Stomach (tissue), 9 donors: ENCODE data around the gene LRRC7. TPM values are rescaled to one million over a fixed set of nuclear protein-coding genes. Genes with fewer than 3 reads are reported as not detected.

Source experiments
- DNase-seq, 2 donors: peaks; one replicate each; pipeline versions ENCODE4 v3.0.0 to v3.0.0-alpha.2; 2013 to 2019
- H3K27ac ChIP-seq, 5 donors: fragments of 200-600 bp in 4 of 5; sonication (generic) in 4 of 5; one replicate each; pipeline ENCODE4 v1.5.1; 2013 to 2019; ENCODE audit warnings: mild to moderate bottlenecking in 1 of 5, moderate library complexity in 1 of 5
- H3K27me3 ChIP-seq, 3 donors: fragments of 200-600 bp; sonication (generic); one replicate each; pipeline ENCODE4 v1.5.1; 2017 to 2019; ENCODE audit warnings: mixed run types in 1 of 3
- H3K36me3 ChIP-seq, 4 donors: fragments of 200-600 bp; sonication (generic); 1 replicate in 3 of 4; 2 replicates in 1 of 4; pipeline ENCODE4 v1.5.1; 2016 to 2019
- H3K4me1 ChIP-seq, 4 donors: fragments of 200-600 bp; sonication (generic); one replicate each; pipeline ENCODE4 v1.5.1; 2016 to 2019
- H3K4me3 ChIP-seq, 4 donors: fragments of 200-600 bp; sonication (generic) in 3 of 4; one replicate each; pipeline ENCODE4 v1.5.1; 2016 to 2019; ENCODE audit warnings: mild to moderate bottlenecking in 1 of 4
- H3K9me3 ChIP-seq, 4 donors: fragments of 200-600 bp; sonication (generic); one replicate each; pipeline ENCODE4 v1.5.1; 2016 to 2019
- EP300 ChIP-seq: sonication (generic); formaldehyde crosslinking; IDR thresholded peaks from one replicate; pipeline ENCODE4 v1.6.1; 2017; ENCODE audit warnings: antibody characterized with exemption
- POLR2A ChIP-seq, 4 donors: fragments of 450-650 bp; IDR thresholded peaks; one replicate each; pipeline ENCODE4 v1.6.1; 2016; ENCODE audit warnings: antibody characterized with exemption in 4 of 4, control low read depth in 2 of 4, mild to moderate bottlenecking in 1 of 4, moderate library complexity in 1 of 4
- POLR2AphosphoS5 ChIP-seq, 3 donors: sonication (generic); formaldehyde crosslinking; IDR thresholded peaks; one replicate each; pipeline ENCODE4 v1.6.1; 2016; ENCODE audit warnings: antibody characterized with exemption in 3 of 3
- WGBS, 5 donors: extraction: QIAGEN DNeasy Blood & Tissue Kit in 3 of 5; methylation state at CpG; one replicate each; pipeline versions ENCODE4 v1.1.5 to v1.1.7; 2013 to 2018; 5-methylcytosine and 5-hydroxymethylcytosine counted together
- intact Hi-C: fragments of 100-400 bp; cut with DNase I; formaldehyde crosslinking; loops from one replicate; pipeline ENCODE4 v1.15.1; 2023; ENCODE audit warnings: low total_unique reads
- polyA plus RNA-seq, 3 donors: library from polyadenylated mRNA; stranded (reverse); fragments of 200-250 nt; gene quantifications; one replicate each; pipeline ENCODE4 v1.2.3, GENCODE V29; 2013
- total RNA-seq, 5 donors: library from RNA; depleted of rRNA; stranded (reverse); fragments of >200 nt; gene quantifications; one replicate each; pipeline versions ENCODE4 v1.1.0 to v1.2.3, GENCODE V29; 2014 to 2016
- TF ChIP-seq, protein P1 (sequence below), 7 experiments: fragments of 450-650 bp in 4 of 7; fragments of 200-600 bp in 3 of 7; sonication (generic) in 3 of 7; IDR thresholded peaks; one replicate each; pipeline ENCODE4 v1.5.1; 2016 to 2019; ENCODE audit warnings: antibody characterized with exemption in 7 of 7, control low read depth in 2 of 7, mild to moderate bottlenecking in 1 of 7
- donor health status: healthy with polysubstance abuse.
- donor health status: Bipolar disorder and iron deficiency.
- donor health status: healthy.

The LRRC7 gene
- total and polyA plus RNA-seq, 8 donors: 0.06 to 22.4 (median 0.31) TPM; not detected in 1

DNA sequence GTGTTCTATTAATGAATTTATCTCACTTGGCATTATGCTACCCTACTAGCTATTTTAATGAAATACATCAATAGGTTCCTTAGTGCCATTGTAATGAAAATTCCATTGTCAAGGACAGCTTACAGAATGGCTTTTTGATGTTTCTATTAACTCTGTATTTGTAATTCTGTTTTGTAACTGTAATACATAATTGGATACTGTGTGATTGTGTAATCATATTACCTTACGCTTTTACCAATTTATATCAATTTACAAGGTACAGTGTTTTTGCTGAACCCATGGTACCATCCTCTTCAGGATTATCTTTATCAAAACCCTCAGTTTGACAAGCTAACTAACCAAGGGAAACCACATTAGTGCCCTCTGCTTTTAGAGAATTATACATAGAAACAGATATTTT lies 277.9 kb downstream of the LRRC7 start:
- no peak for DNase-seq
- Histone ChIP-seq H3K27ac (no peak overlapping the region), H3K27me3 (no peaks in the 10 kb centered on the region), H3K9me3 (no peaks in the 10 kb centered on the region), H3K4me3 (no peak overlapping the region), H3K36me3 (no peaks in the 10 kb centered on the region), H3K4me1 (no peaks in the 10 kb centered on the region)
- WGBS, 5 donors: 91 to 100% (median 97%) methylated on average over 1 of the region's 1 CpG
- TF ChIP-seq POLR2AphosphoS5 (IDR thresholded peaks at IDR 0.05) (no peak), EP300 (no peak)
- TF ChIP-seq, protein P1, sequence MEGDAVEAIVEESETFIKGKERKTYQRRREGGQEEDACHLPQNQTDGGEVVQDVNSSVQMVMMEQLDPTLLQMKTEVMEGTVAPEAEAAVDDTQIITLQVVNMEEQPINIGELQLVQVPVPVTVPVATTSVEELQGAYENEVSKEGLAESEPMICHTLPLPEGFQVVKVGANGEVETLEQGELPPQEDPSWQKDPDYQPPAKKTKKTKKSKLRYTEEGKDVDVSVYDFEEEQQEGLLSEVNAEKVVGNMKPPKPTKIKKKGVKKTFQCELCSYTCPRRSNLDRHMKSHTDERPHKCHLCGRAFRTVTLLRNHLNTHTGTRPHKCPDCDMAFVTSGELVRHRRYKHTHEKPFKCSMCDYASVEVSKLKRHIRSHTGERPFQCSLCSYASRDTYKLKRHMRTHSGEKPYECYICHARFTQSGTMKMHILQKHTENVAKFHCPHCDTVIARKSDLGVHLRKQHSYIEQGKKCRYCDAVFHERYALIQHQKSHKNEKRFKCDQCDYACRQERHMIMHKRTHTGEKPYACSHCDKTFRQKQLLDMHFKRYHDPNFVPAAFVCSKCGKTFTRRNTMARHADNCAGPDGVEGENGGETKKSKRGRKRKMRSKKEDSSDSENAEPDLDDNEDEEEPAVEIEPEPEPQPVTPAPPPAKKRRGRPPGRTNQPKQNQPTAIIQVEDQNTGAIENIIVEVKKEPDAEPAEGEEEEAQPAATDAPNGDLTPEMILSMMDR (IDR thresholded peaks at IDR 0.05): no peak
- intact Hi-C loops: no loop called here

DNA sequence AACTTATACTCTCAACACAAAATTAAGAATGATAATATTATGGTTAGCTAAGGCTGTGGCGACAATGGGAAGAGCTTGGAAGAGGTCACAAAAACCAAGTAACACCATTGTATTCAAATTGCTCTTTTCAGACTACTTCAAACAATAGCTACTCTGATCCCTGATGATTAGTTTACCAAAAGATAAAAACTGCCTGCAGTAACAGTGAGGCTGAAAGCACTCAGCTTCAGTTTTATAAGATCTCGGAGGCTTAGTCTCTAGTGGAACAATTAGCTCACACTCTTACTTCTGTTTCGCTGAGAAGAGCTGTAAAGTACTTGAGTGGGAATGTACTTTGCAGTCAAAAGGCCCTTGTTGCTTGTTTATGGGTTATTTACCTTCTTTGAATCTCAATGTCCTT lies 278.5 kb downstream of the LRRC7 start:
- Histone ChIP-seq H3K27ac (no peak overlapping the region), H3K4me3 (no peak overlapping the region), H3K4me1 (no peaks in the 10 kb centered on the region), H3K27me3 (no peaks in the 10 kb centered on the region), H3K36me3 (no peaks in the 10 kb centered on the region), H3K9me3 (no peaks in the 10 kb centered on the region)
- WGBS, 5 donors: 30 to 44% (median 33%) methylated on average over 3 of the region's 3 CpGs
- no peak for DNase-seq
- TF ChIP-seq EP300: no peak
- TF ChIP-seq, protein P1 (IDR thresholded peaks at IDR 0.05): no peak
- TF ChIP-seq POLR2A (IDR thresholded peaks at IDR 0.05): no peak
- TF ChIP-seq POLR2AphosphoS5 (IDR thresholded peaks at IDR 0.05): no peak
- intact Hi-C loops: no loop called here

DNA sequence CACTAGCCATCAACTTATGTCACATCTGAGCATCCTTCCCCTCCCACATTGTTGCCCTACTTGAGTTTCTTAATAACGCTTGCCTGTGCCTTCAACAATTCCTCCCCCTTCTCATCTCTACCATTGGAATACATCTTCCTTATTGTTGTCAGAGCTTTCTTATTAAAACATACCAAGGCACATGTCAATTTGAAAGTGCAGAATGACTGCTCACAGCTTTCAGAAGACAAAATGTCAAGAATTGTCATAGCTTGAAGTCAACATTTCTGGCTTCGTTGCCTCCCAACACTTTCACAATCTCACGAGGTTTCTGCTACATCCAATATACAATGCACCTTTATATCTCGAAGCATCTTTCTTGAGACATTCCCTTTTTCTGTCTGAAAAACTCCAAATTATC lies 279.9 kb downstream of the LRRC7 start:
- WGBS, 5 donors: 77 to 85% (median 83%) methylated on average over 4 of the region's 4 CpGs
- no peaks in the 10 kb centered on the region for H3K9me3 ChIP-seq
- intact Hi-C loops: no loop called here
- no peaks in the 10 kb centered on the region for H3K27me3 ChIP-seq
- H3K4me3 ChIP-seq: no peak overlapping the region
- no peaks in the 10 kb centered on the region for H3K4me1 ChIP-seq
- TF ChIP-seq POLR2AphosphoS5 (IDR thresholded peaks at IDR 0.05) (no peak), EP300 (no peak), POLR2A (IDR thresholded peaks at IDR 0.05) (no peak)
- TF ChIP-seq, protein P1 (IDR thresholded peaks at IDR 0.05): no peak
- no peak for DNase-seq
- H3K27ac ChIP-seq: no peak overlapping the region
- H3K36me3 ChIP-seq: no peaks in the 10 kb centered on the region

DNA sequence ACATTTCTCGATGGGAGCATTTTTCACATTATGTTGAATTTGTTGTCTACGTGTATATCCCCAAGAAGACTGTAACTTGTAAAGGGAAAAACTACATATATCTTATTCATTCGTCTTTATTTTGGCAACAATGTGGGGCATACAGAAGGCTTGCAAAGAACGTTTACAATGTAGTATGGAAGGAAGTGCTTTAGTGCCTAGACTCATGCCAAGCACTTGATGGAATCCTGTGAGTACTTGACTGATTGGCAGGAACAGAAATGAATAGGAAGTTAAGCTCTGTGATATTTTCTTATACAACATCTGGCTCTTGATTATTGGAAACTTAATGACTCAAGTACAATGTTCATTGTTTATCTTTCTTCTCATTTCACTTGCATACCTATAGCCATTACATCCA lies 284.4 kb downstream of the LRRC7 start:
- no peaks in the 10 kb centered on the region for H3K27me3 ChIP-seq
- H3K9me3 ChIP-seq: no peaks in the 10 kb centered on the region
- H3K36me3 ChIP-seq: no peaks in the 10 kb centered on the region
- H3K27ac ChIP-seq: no peak overlapping the region
- 51 to 71% (median 70%) methylated on average over 4 of the region's 4 CpGs for WGBS, 5 donors
- no peak for TF ChIP-seq POLR2AphosphoS5 (IDR thresholded peaks at IDR 0.05)
- TF ChIP-seq, protein P1 (IDR thresholded peaks at IDR 0.05): no peak
- no peak for TF ChIP-seq EP300
- TF ChIP-seq POLR2A (IDR thresholded peaks at IDR 0.05): no peak
- H3K4me1 ChIP-seq: no peaks in the 10 kb centered on the region
- no peak overlapping the region for H3K4me3 ChIP-seq
- intact Hi-C loops: no loop called here
- DNase-seq: no peak
